SIG-M5 treated with dmso at 0.1 percent for 504 hours (cell line): ENCODE data around the gene CAT.

Experiments used
- DNase-seq: peaks from one replicate; lab custom pipeline; 2025; ENCODE audit not compliant: unreplicated experiment; lab: John Stamatoyannopoulos, UW

CAT gene

GRCh38 chr11:34438529-34439507, at the start of gene CAT:
TSS of gene CAT (plus strand) at chr11:34438934. CDS start at chr11:34439014, 80 bp downstream.
- DNase-seq: peak; percentile 95

- no peak for DNase-seq
Measured at GRCh38 chr11:34394771-34395300, 43.9 kb upstream of the CAT start.

GRCh38 chr11:34395916-34396550, 42.7 kb upstream of the CAT start:
- DNase-seq: no peak

- DNase-seq: no peak
Measured at GRCh38 chr11:34397120-34397519, 41.6 kb upstream of the CAT start.

GRCh38 chr11:34397811-34398210, 40.9 kb upstream of the CAT start:
- no peak for DNase-seq

GRCh38 chr11:34403431-34403830, 35.3 kb upstream of the CAT start:
- no peak for DNase-seq

GRCh38 chr11:34404280-34404679, 34.5 kb upstream of the CAT start:
- no peak for DNase-seq

- peak; percentile 85 for DNase-seq
Measured at GRCh38 chr11:34405079-34405858, 33.5 kb upstream of the CAT start.

- no peak for DNase-seq
Measured at GRCh38 chr11:34406413-34406812, 32.3 kb upstream of the CAT start.

- no peak for DNase-seq
Measured at GRCh38 chr11:34407121-34407813, 31.5 kb upstream of the CAT start.

- no peak for DNase-seq
Measured at GRCh38 chr11:34408580-34409172, 30.1 kb upstream of the CAT start.

- no peak for DNase-seq
Measured at GRCh38 chr11:34411111-34411510, 27.6 kb upstream of the CAT start.

GRCh38 chr11:34411791-34412190, 26.9 kb upstream of the CAT start:
- DNase-seq: no peak

- no peak for DNase-seq
Measured at GRCh38 chr11:34413263-34413662, 25.5 kb upstream of the CAT start.

GRCh38 chr11:34415538-34415937, 23.2 kb upstream of the CAT start:
- no peak for DNase-seq

- no peak for DNase-seq
Measured at GRCh38 chr11:34416088-34416487, 22.6 kb upstream of the CAT start.

- peak; percentile 81 for DNase-seq
Measured at GRCh38 chr11:34416766-34417165, 22.0 kb upstream of the CAT start.

- no peak for DNase-seq
Measured at GRCh38 chr11:34417202-34417601, 21.5 kb upstream of the CAT start.

GRCh38 chr11:34419158-34419557, 19.6 kb upstream of the CAT start:
- DNase-seq: no peak

GRCh38 chr11:34423300-34423699, 15.4 kb upstream of the CAT start:
- DNase-seq: no peak
